Endometrial microvascular endothelial cells (primary cell): ENCODE measurements around the gene EVC. TPM values are rescaled to one million over a fixed set of nuclear protein-coding genes. Genes with fewer than 3 reads are reported as not detected.
"Not testable (repeated sequence)": the region's sequence is repeated elsewhere in the genome, so short reads cannot be mapped to it uniquely, and the experiment has no call there.

ENCODE experiments used
- in situ Hi-C: cut with HindIII; loops from 2 replicates; pipeline ENCODE4 v1.10.0; 2017; ENCODE audit warnings: low sequenced_read_pairs, low pct_unique_long_range_greater_than_20kb; ENCODE audit errors: inconsistent ontology term
- total RNA-seq: library from RNA; depleted of rRNA; stranded (reverse); fragments of >200 nt; gene quantifications from one replicate; pipeline ENCODE4 v1.2.3, GENCODE V29; 2015; ENCODE audit errors: inconsistent ontology term

EVC gene
- total RNA-seq, 1 donor from 2014 or later = 8.7 TPM

- in situ Hi-C loops = no loop called here
Observed at GRCh38 chr4:5722328-5722727, 11.3 kb downstream of the EVC start.

- in situ Hi-C loops = no loop called here
Observed at GRCh38 chr4:5724377-5724776, 13.4 kb downstream of the EVC start.

GRCh38 chr4:5728412-5728811 is 17.4 kb downstream of the EVC start:
- in situ Hi-C loops = not testable (repeated sequence)

GRCh38 chr4:5730436-5730835 is 19.4 kb downstream of the EVC start:
- in situ Hi-C loops = no loop called here

- in situ Hi-C loops = no loop called here
Observed at GRCh38 chr4:5730993-5731990, 20.3 kb downstream of the EVC start.

- in situ Hi-C loops = no loop called here
Observed at GRCh38 chr4:5732158-5732557, 21.2 kb downstream of the EVC start.

GRCh38 chr4:5734853-5735252 is 23.9 kb downstream of the EVC start:
- in situ Hi-C loops = no loop called here

GRCh38 chr4:5735463-5735862 is 24.5 kb downstream of the EVC start:
- in situ Hi-C loops = no loop called here

GRCh38 chr4:5738061-5738460 is 27.1 kb downstream of the EVC start:
- in situ Hi-C loops = no loop called here

GRCh38 chr4:5742388-5742787 is 31.4 kb downstream of the EVC start:
- in situ Hi-C loops = no loop called here

GRCh38 chr4:5742968-5743367 is 32.0 kb downstream of the EVC start:
- in situ Hi-C loops = no loop called here

- in situ Hi-C loops = no loop called here
Observed at GRCh38 chr4:5746250-5746649, 35.2 kb downstream of the EVC start.

- in situ Hi-C loops = no loop called here
Observed at GRCh38 chr4:5746829-5747737, 36.1 kb downstream of the EVC start.

- in situ Hi-C loops = no loop called here
Observed at GRCh38 chr4:5747738-5748375, 36.9 kb downstream of the EVC start.

GRCh38 chr4:5749568-5749967 is 38.6 kb downstream of the EVC start:
- in situ Hi-C loops = no loop called here

GRCh38 chr4:5750052-5750945 is 39.3 kb downstream of the EVC start:
- in situ Hi-C loops = no loop called here

- in situ Hi-C loops = no loop called here
Observed at GRCh38 chr4:5750946-5751665, 40.1 kb downstream of the EVC start.
